ENCODE measurements around the gene PRAC1.

The PRAC1 gene

DNA sequence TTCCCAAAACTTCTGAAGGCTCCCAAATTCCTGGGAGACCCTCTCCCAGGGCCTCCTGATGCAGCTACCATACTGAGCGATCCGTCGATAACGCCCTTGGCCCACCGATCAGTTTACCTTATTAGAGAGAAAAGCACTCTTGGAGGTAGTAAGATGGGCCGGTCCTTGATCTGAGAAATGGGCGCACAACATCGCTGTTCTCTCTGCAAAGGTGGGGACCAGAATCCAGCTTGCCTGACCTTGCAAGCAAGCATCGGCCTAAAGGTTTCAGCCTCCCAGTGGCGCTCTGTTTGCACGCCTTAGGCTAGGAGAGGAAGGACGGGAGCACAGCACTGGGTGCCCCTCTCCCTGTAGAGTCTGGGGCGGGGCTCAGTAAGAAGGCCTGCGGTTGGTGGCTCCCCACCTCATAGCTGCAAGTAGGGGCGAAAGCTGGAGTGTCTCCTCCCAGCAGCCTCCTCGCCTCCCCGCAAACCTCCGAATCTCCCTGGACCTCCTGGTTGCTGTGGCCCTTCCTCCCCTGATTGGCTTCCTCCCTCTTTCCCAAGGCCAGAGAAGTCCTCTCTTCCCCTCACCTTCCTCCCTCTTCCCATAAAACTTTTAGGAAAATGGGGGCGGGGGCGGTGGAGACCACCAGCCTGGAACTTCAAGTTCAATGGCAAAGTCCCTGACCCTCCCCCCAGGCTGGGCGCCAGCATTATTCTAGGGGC, at the start of gene PRAC1:
PRAC1 (minus strand) TSS at position 318 of the 707 bp plus-strand sequence; CDS start at position 192, 126 bp downstream.
- no peak for DNase-seq (ENCODE audit: low read depth in 2 of 2)

DNA sequence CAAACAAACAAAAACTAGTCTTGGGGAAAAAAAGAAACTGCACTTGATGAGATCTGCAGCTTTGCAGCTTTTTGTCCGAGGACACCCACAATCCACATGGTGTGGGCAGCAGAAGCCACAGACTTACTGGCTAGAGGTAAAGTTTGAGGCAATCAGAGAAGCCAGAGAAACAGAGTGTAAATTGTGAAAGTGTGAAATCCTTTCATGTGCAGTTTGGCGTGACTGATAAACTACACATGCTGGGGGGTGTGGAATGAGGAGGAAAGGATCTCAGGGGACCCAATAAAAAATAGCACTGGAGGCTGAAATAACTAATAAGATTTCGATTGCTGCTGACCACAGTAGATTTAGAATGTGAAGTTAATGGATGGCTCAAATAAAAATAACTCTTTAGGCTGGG, 48.6 kb upstream of the PRAC1 start:
- no peak for DNase-seq (ENCODE audit: low read depth in 2 of 2)

DNA sequence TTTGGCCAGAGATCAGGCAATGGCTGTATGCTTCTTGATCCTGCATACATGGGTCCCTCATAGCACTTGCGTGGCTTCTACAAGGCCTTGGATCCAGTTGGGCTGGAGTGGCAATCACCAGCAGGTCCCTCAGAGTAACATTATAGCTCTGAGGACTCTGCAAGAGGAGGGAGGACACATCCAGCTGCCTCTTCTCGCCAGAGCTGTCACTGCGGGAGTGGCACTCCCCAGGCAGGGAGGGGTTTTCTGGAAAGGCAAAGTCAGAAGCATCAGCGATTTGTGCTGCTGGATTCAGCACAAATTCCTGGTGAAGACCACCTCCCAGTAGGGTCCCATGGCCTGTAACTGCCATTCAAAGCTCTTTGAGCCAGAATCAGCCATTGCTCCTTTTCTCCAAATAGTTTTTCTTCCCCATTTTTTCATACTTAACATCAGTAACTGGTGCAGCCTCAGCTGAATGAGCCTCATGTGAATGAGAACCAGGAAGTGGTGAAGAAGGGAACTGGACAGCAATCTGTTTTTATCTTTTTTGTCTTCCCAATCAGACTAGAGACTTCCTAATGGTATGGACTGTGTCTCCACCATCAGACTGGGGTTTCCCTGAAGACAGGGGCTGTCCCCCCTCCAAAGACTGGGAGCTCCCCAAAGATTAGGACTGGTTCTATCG, 46.8 kb upstream of the PRAC1 start:
- DNase-seq (ENCODE audit: low read depth in 2 of 2): no peak

DNA sequence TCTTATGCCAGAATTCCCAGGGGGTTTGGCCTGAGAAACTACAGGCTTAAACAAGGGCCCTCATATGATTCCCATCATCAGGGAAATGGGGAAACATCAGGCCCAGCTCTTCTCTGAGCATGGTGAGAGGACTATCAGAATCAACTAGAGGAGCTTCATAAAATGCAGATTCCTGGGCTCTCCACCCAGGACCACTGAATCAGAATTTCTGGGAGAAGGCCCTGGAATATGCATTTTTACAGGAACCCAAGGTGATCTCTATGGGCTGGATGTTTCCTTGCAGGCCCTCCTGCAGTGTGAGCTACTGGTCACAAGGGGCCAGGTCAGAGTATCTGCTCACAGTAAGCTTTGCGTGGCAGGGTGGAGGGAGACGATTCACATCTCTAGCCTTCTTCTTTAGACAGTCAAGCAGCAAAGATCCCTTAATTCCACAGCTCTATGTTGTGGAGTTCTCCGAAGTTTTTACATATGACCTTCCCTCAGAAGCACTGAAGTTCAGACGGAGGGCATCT, 45.0 kb upstream of the PRAC1 start:
- no peak for DNase-seq (ENCODE audit: low read depth in 2 of 2)

DNA sequence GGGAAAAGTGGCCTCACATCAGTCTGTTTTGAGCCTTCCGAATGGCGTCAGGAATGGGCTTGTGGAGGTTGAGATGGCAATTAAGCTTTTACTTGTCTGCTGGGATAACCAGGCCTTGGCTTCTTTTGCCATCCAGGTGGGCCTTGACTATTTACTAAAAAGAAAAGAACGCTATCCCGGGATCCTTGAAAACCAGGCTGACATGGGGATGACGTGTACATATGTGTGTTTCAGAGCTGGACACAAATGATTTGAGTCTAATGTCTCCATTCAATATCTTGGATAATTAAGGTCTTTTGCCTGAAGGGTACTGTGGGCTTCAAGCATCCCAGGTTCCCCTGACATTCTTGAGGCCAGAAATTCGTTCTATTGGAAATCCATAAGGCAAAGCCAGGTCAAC, 38.8 kb upstream of the PRAC1 start:
- no peak for DNase-seq (ENCODE audit: low read depth in 2 of 2)

DNA sequence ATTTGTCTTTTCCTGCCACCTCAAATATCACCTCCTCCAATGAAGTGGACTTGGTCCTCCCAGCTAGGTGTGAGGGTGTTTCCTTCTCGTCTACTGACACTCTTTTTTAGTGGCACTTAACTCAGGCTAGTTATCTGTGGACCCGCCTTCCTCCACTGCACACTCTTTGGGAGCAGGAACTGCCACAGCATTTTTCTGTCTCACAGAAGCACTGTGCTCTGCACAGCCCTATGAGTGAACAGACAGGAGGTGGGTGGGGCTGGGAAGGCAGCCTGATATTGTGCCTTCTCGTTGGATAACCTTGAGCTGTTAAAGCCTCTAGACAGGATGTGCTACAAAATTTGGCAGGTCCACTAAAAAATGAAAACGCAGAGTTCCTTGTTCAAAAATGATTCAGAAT, 38.1 kb upstream of the PRAC1 start:
- DNase-seq (ENCODE audit: low read depth in 2 of 2): no peak

DNA sequence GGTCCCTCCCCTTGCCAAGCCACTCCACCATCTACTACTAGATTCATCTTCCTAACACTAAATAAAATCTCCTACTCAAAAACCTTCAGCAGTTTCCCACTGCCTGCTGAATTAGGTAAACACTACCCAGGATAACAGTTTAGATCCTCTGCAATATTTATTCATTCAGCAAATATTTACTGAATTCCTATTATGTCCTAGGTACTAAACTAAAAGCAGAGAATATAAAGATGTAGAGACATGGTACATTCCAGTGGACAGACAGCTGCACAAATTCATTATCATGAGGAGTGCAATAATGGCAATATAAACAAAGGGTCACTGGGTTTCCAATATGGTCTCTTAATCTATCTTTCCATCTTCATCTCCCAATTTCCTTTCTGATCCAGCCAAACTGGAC, 37.0 kb upstream of the PRAC1 start:
- DNase-seq (ENCODE audit: low read depth in 2 of 2): no peak

DNA sequence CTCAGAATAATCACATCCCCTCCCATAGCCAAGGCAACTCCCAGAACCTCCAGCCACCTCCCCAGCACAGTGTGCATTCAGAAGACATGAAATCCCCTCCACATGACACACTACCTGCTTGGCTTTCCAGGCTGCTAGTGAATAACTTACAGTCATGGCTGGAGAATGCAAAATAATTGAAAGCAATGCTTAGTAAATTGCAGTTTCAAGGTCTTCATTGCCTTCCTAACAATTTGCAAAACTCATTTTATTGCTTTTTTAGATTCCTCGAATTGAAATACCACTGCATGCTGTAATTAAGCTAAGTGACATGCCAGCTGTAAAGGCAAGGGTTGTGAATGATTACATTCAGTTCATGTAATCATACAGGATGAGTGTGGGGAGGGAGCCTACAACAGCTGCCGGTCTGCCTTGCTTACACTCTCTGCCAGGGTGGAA, 35.2 kb upstream of the PRAC1 start:
- no peak for DNase-seq (ENCODE audit: low read depth in 2 of 2)

DNA sequence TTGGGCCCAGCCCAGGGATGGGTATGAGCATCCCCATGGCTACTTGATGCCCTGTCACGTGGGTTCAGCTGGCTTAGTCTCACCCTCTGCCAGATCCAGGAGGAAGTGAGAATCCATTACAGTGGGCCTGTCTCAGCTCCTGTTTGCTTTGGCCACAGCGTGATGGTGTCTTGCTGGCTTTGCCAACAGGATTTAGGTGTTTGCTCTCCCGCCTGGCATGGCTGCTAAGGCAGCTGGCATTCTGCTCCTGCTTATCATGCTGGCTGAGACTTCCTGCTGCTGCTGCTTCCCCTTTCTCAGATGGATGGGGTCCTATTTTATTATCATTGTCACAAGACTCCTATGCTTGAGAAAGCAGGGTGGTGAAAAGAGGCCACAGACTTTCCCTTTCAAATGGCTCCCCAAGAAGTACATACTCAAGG, 34.5 kb upstream of the PRAC1 start:
- DNase-seq (ENCODE audit: low read depth in 2 of 2): no peak

DNA sequence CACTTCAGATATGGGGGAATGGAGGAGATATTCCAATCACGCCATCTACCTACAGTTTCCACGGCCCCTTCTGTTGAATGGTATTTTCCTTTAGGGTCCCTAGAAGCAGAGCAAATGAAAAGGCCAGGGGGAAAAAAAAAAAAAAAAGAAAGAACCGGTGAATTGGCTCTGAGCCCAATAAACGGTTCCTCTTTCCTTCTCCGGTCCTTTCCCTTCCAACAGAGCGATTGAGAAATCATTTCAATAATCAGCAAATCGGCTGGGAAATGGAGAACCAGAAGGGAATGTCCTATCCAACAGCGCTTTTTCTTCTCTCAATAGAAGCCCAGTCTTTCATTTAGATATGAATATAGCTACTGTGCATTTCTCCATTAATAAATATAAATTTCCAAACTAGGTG, 33.0 kb upstream of the PRAC1 start:
- DNase-seq (ENCODE audit: low read depth in 2 of 2): no peak

DNA sequence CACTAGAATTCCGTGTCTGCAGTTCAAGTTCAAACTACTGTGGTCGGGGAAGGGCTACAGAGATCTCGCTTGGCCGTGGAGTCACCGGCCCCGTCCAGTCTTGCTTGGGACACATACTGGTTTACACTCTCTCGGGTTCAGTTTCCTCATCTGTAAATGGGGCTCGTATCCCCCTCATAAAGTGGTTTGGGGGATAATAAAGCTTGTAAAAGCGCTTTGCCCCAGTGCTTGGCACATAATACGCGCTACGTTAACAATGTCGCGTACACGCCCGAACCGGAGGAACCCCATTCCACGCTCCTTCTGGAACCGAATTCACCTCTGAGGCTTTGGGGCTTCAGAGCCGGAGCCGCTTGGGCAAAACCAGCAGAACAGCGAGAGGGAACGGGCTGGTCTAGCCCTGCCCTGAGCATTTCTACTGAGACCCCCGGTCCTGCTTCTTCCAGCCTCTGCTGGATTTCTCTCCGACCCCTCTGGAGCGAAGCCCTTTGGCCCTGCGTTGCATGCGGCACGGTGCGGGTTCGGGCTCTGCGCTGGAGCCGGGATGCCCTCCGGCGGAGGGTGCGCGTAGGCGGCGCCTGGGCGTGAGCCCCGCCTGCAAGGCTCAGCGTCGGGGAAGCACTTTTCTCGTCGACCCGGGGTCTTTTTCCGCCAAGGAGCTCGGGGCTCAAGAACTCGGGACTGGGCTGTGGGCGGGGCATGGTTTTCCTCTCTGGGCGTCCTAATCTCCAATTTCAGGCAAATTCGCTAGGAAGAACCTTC, 32.4 kb upstream of the PRAC1 start:
- no peak for DNase-seq (ENCODE audit: low read depth in 2 of 2)

DNA sequence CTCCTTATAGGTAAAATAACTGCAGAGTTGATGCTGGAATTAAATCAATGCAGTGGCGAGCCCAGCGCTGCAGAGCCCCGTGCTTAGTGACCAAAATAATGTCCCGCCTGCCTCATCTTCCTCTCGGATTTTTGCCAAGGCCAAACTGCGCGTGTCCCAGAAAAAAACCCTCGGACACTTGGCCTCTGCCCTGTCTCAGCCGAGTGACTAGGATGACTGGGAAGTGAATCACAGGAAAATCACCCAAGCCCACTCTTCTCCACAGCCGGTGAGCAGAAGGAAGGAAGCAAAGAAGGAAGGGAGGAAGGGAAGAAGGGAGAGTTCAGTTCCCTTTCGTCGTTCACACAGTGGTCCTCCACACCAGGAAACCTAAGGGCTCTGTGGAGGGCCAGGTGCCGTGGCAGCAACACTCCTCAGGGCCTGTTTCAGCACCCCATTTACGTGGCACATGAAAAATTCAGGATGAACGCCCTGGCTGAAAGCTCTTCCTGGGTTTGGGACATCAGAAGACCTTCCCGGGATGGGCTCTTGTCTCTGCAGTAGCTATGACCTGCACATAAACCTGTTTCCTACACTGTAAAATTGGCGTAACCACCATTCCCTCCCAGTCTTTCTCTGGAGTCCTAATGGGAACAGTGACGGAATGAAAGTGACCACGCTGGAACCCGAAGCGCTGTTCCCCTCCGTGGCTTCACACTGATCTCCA, 31.6 kb upstream of the PRAC1 start:
- DNase-seq (ENCODE audit: low read depth in 2 of 2): no peak

DNA sequence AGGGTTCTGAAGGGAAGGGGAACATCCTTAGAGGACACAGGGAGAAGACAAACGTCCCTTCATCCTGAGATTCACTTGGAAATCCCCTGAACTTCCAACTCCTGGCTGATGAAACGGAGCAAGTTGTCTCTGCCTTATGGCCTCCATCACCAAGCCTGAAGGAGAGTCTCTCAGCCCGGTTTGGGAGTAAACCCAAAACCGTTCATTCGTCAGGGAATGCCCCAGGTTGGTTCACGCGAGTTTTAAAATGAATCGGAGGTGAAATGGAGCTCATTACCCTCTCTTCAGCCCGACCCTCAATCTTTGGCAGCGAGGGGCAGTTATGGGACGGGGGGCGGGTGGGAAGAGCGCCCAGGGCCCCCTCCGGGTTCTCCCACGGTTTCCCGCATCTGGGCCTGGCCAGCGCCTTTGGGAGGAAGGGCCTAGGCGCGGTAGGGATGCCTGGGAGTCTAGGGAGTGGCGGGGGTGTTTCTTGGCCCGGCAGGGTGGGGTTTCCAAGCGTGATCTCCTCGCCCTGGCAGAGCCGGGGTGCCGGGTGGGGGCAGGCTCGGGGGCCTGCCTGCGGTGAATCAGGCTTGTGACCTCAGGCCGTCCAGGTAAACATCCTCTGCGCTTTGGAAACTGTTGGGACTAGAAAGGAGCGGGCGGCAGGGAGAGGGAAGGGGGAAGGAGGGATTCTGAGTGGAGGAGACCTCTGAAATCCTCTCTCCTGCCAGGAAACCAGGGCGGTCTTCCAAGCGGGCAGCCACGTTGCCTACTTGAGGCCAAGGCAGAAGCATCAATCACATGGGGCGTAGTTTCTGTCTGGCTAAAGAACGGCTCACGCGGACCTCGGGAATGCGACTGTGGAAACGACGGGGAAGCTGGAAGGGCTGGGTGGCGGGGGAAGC, 30.3 kb upstream of the PRAC1 start:
- DNase-seq (ENCODE audit: low read depth in 2 of 2): no peak

DNA sequence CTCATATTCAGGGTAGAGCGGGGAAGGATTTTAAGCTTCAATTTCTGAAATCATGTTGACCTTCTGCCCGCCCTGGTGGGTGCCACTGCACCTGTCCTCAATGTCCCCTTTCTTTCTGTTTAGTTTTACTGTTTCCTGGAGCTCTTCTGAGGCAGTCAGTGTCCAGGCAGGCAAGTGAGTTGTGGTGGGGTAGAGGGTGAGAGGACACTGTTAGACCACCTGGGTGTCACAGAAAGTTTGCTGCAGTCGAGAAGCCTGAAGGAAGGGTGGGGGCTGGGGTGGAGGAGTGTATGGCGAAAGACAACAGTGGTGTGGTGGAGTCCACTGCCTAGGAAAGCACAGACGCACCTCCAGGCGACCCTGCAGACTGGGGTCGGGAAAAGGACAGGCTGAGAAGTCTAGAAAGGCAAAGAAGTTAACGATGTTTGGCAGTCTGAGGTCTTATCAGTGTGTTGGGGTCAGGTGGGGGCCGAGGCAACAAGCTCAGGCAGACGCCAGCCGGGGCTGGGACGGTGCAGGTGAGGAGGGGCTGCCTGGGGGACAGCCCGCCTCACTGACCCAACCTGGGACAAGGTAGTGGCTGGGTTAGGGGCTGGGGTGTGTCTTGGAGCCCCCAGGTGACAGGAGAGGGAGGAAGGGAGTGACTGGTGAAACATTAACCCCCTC, 29.5 kb upstream of the PRAC1 start:
- no peak for DNase-seq (ENCODE audit: low read depth in 2 of 2)

DNA sequence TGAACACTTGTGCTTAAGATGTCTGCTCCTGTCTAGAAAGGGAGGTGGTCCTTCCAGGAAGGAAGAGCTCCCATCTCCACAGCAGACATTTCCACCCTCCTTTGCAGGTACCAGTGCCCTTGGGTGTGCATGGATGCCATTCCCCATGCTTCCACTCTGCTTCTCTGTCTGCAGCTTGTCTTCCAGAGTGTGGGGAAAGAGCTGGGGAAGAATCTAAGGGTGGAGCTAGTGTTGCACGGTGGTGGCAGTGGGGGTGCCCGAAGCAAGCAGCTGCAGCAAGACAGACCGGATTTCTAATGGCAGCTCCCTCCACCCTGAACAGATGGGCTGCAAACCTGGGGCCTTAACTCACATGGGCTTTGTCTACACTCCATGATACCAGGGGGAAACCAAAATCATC, 28.9 kb upstream of the PRAC1 start:
- DNase-seq (ENCODE audit: low read depth in 2 of 2): no peak

DNA sequence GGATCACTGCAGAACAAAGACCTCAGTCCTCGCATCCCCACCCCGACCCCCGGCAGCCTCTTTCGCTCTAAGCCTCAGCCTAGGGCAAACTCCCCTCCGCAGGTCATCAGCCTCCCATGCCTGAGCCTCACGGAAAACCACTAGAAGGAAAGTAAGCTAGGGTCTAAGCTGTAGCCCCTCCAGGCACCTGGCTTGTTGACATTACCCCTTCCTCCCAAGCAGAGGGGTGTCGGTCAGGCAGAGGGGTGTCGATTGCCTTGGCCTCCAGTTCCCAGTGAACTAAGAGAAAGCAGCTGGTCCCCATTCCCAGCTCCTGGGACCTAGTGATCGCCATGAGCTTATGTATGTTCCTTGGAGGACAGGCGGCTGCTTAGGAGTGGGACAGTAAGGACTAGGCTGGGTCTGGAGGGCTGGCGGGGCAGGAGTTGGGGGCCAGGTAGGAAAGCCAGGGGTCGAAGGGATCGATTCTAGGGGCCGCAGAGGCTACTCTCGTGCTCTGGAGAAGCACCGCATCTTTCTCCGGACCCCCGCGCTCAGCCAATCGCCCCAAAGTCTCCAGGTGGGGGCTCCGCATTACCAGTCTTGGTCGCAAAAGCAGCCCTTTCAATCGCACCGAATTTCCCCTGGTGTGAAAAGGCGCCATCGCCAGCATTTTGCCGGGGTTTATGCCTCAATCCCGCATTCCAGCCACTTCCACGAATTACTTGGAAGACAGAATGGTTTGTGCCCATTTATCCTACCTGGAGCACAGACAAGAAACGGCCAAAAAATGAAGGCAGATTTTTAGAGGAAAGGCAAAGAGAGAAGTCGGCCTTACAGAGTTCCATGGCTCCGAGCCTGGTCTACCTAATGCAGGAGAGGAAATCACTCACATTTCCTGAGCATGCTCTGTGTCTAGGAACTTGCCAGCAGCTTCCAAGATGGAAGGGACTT, 27.6 kb upstream of the PRAC1 start:
- no peak for DNase-seq (ENCODE audit: low read depth in 2 of 2)

DNA sequence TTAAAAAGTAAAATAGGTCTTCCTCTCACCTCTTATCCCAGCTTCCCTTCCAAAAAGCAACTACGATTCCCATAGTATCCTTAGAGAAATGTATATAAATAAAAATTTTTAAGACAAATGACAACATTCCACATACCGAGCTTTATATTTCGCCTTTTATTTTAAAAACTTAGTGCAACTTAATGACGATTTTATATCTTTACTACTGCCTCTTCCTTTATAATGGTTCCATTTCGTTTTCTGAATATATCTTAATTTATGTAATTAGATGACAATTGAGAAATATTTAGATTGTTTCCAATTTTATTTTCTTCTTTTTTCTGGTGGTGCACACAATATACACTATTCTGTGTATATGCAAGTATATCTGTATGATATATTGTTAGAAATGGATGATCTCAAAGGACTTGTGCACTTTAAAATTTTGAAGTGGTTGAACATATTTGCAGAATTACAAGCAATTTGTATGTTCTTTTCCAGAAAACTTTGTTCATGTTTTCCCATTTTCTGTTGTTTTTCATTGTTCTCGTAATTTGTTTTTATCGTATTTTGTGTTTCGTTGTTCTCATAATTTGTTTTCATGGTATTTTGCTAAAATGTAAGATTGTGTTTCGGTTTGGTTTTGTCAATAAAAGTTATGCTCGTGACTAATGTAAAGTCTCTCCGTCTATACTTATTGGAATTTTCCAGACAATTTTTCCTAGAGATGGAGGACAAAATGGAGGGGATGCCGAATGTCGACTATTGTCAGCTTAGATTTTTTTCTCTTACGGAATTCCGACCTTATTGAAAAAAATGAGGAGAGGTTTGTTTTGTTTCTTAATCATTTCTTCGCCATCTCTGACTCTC, 26.6 kb upstream of the PRAC1 start:
- DNase-seq (ENCODE audit: low read depth in 2 of 2): no peak
